Adipocyte (in vitro differentiated cells): ENCODE data around the gene AKR1B1.
A peak's percentile ranks its signal among the peaks of the same experiment; 100 is the strongest.

ENCODE experiments used
- DNase-seq: peaks from one replicate; pipeline ENCODE4 v3.0.0-alpha.2; 2015; ENCODE audit warnings: low read depth
- H3K27me3 ChIP-seq: replicated peaks from 2 replicates; pipeline ENCODE4 v1.7.0; 2013; ENCODE audit warnings: mild to moderate bottlenecking, low read length, moderate library complexity; ENCODE audit not compliant: control insufficient read depth, insufficient read depth
- H3K36me3 ChIP-seq: 2 replicates; pipeline ENCODE4 v1.7.0; 2013; ENCODE audit warnings: low read length, mild to moderate bottlenecking, moderate library complexity; ENCODE audit not compliant: control insufficient read depth, insufficient read depth, severe bottlenecking
- H3K4me1 ChIP-seq: 2 replicates; pipeline ENCODE4 v1.7.0; 2013; ENCODE audit warnings: mild to moderate bottlenecking, low read length, moderate library complexity; ENCODE audit not compliant: control insufficient read depth, insufficient read depth
- H3K4me3 ChIP-seq: 2 replicates; pipeline ENCODE4 v1.7.0; 2013; ENCODE audit warnings: mild to moderate bottlenecking, low read length, moderate library complexity
- H3K9ac ChIP-seq: 2 replicates; pipeline ENCODE4 v1.7.0; 2013; ENCODE audit warnings: mild to moderate bottlenecking, low read length, moderate library complexity
- H3K9me3 ChIP-seq: 2 replicates; pipeline ENCODE4 v1.7.0; 2013; ENCODE audit warnings: mild to moderate bottlenecking, low read length, moderate library complexity; ENCODE audit not compliant: control insufficient read depth

Gene AKR1B1

GRCh38 chr7:134452991-134453473 is 5.9 kb downstream of the AKR1B1 start:
- H3K4me1 ChIP-seq, result peaks cover 44% of the 10 kb centered on the region
- no peak overlapping the region for H3K4me3 ChIP-seq
- peaks cover 40% of the 10 kb centered on the region for H3K36me3 ChIP-seq
- H3K9me3 ChIP-seq, result no peaks in the 10 kb centered on the region
- H3K27me3 ChIP-seq, result no peaks in the 10 kb centered on the region
- no peak overlapping the region for H3K9ac ChIP-seq
- no peak for DNase-seq

DNA sequence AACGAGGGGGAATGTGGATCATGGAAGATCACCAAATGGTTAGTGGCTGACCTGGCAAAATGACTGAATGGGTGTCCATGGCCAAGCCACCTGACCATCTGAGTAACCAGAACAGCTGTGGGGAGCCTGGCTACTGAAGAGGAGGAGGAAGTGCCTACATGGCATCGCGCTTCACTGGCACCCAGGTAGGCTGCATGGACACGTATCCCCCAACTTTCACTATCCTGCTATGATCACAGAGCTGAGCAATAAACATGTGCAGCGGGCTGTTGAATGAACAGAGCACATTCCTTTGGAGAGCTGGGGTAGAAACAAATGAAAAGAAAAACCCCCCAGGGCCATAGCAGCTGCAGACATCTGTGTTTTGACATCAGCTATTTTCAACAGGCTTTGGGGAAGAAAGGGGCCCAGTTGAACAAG is 6.5 kb downstream of the AKR1B1 start:
- Histone ChIP-seq H3K4me3 (no peak overlapping the region), H3K36me3 (peaks cover 46% of the 10 kb centered on the region), H3K9me3 (no peaks in the 10 kb centered on the region), H3K4me1 (peaks cover 38% of the 10 kb centered on the region), H3K9ac (no peak overlapping the region), H3K27me3 (no peaks in the 10 kb centered on the region)
- peak; percentile 27 for DNase-seq

- no peaks in the 10 kb centered on the region for H3K9me3 ChIP-seq
Measured at GRCh38 chr7:134451656-134452055, 7.2 kb downstream of the AKR1B1 start.

GRCh38 chr7:134450294-134451000 is 8.5 kb downstream of the AKR1B1 start:
- peaks cover 34% of the 10 kb centered on the region for H3K4me1 ChIP-seq
- no peak overlapping the region for H3K9ac ChIP-seq
- H3K4me3 ChIP-seq, result no peak overlapping the region
- DNase-seq, result no peak
- H3K27me3 ChIP-seq, result no peaks in the 10 kb centered on the region
- H3K9me3 ChIP-seq, result no peaks in the 10 kb centered on the region
- H3K36me3 ChIP-seq, result peaks cover 60% of the 10 kb centered on the region

More at GRCh38 chr7:134451656-134452055, 7.2 kb downstream of the AKR1B1 start:
- no peak overlapping the region for H3K9ac ChIP-seq
- H3K27me3 ChIP-seq, result no peaks in the 10 kb centered on the region
- DNase-seq, result no peak
- peaks cover 34% of the 10 kb centered on the region for H3K4me1 ChIP-seq
- H3K4me3 ChIP-seq, result no peak overlapping the region
- peaks cover 54% of the 10 kb centered on the region for H3K36me3 ChIP-seq

GRCh38 chr7:134449680-134450079 is 9.2 kb downstream of the AKR1B1 start:
- H3K4me1 ChIP-seq, result peaks cover 31% of the 10 kb centered on the region
- no peak overlapping the region for H3K4me3 ChIP-seq
- DNase-seq, result no peak
- H3K36me3 ChIP-seq, result peaks cover 67% of the 10 kb centered on the region
- H3K9me3 ChIP-seq, result no peaks in the 10 kb centered on the region
- H3K27me3 ChIP-seq, result no peaks in the 10 kb centered on the region
- no peak overlapping the region for H3K9ac ChIP-seq

DNA sequence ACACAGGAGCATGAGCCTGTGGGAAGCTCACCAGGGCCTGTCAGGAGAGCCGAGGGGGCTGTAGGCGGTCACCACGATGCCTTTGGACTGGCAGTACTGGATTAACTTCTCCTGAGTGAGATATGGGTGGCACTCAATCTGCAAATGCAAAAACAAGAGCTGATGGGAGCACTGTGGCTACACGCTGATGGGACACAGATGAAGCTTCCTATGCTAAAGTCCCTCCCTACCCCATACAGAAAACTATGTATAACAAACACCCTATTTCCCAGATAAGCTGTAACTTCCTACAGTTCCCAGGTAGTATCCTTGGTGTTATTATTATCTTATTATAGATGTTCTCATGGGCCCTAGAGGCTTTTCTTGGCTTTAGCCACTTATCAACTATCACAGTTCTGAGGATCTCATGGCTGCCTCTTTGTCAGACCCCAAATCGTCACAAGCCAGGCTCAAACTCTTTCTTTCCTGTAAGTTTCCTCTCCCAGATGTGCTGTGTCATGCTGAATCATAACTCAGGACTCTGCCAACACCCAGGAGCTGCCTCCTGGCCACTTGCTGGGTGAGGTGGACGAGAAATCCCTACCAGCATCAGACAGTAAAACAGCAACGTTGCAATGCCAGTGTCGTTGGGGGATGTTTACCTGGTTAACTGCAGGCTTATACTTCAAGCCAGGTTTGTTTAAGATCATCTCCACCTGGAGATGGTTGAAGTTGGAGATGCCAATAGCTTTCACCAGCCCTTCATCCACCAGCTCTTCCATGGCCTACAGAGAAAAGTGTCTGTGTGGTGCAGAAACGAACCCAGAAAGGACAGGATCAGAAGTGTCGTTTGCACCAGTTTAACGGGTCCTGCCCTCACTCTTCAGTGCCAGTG is 10.3 kb downstream of the AKR1B1 start:
- Histone ChIP-seq H3K4me3 (no peak overlapping the region), H3K27me3 (no peaks in the 10 kb centered on the region), H3K36me3 (peaks cover 78% of the 10 kb centered on the region), H3K9me3 (no peaks in the 10 kb centered on the region), H3K9ac (peak overlapping the region; percentile 49), H3K4me1 (peaks cover 20% of the 10 kb centered on the region)
- peak; percentile 78 for DNase-seq

GRCh38 chr7:134447383-134447782 is 11.5 kb downstream of the AKR1B1 start:
- H3K36me3 ChIP-seq, result peaks cover 90% of the 10 kb centered on the region
- no peaks in the 10 kb centered on the region for H3K27me3 ChIP-seq
- H3K4me1 ChIP-seq, result peaks cover 11% of the 10 kb centered on the region
- H3K4me3 ChIP-seq, result no peak overlapping the region
- H3K9me3 ChIP-seq, result no peaks in the 10 kb centered on the region
- no peak overlapping the region for H3K9ac ChIP-seq
- no peak for DNase-seq

DNA sequence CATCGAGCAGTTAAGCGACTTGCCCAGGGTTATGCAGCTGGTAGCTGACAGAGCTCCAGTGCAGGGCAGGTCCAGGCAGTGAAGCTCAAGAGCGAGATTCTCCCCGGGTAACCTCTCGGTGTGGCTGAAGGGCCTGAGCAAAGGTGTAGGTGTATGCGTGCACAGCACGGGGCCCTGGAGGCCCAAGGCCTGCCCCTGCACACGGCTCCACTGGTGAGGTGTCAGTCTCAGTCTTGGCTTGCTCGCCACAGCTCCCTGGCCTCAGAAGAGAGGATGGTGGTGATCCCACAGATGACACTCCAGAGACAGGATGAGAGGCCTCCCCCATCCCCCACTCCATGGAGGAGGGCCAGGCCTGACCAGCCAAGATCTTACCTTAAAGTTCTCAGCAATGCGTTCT is 12.0 kb downstream of the AKR1B1 start:
- DNase-seq, result no peak
- Histone ChIP-seq H3K27me3 (no peaks in the 10 kb centered on the region), H3K36me3 (peaks cover 95% of the 10 kb centered on the region), H3K9ac (no peak overlapping the region), H3K9me3 (no peaks in the 10 kb centered on the region), H3K4me1 (peaks cover 11% of the 10 kb centered on the region), H3K4me3 (no peak overlapping the region)

DNA sequence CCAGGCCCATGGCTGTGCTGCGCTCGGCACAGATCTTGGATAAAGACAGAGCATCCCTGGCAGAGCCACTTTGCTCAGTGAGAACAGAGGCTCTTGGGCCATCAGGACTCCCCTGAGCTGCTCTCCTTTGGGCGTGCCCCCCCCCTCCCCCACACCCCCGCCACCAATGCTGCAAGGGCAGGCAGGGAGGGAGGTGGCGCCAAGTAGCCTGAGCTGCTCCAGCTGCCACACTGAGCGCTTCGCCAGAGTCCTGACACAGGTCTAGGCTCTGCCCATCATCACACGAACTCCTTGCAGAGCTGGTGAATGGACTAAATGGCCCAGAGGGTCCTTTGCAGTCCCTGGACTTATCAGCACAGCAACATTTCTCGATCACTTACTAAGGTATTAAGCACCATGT is 12.5 kb downstream of the AKR1B1 start:
- no peak for DNase-seq
- H3K4me1 ChIP-seq, result peaks cover 11% of the 10 kb centered on the region
- H3K36me3 ChIP-seq, result peaks cover 96% of the 10 kb centered on the region
- no peak overlapping the region for H3K9ac ChIP-seq
- no peaks in the 10 kb centered on the region for H3K27me3 ChIP-seq
- no peaks in the 10 kb centered on the region for H3K9me3 ChIP-seq
- H3K4me3 ChIP-seq, result no peak overlapping the region

- H3K4me3 ChIP-seq, result no peak overlapping the region
- no peaks in the 10 kb centered on the region for H3K27me3 ChIP-seq
- H3K9me3 ChIP-seq, result no peaks in the 10 kb centered on the region
- H3K36me3 ChIP-seq, result peaks cover 96% of the 10 kb centered on the region
- H3K9ac ChIP-seq, result no peak overlapping the region
- DNase-seq, result no peak
- peaks cover 11% of the 10 kb centered on the region for H3K4me1 ChIP-seq
Measured at GRCh38 chr7:134444961-134445315, 14.0 kb downstream of the AKR1B1 start.

- no peak for DNase-seq
- peaks cover 90% of the 10 kb centered on the region for H3K36me3 ChIP-seq
- H3K4me3 ChIP-seq, result no peak overlapping the region
Measured at GRCh38 chr7:134444198-134444960, 14.5 kb downstream of the AKR1B1 start.

More at GRCh38 chr7:134444198-134444960, 14.5 kb downstream of the AKR1B1 start:
- Histone ChIP-seq H3K27me3 (no peaks in the 10 kb centered on the region), H3K9me3 (no peaks in the 10 kb centered on the region), H3K4me1 (peaks cover 11% of the 10 kb centered on the region), H3K9ac (no peak overlapping the region)
